Ishikawa (cell line): Measurements from ENCODE around the gene PIK3CD.

Experiments
- CEBPB ChIP-seq: IDR thresholded peaks from 2 replicates; pipeline ENCODE4 v1.6.1; 2012
- CREB1 ChIP-seq: IDR thresholded peaks from 2 replicates; pipeline ENCODE4 v1.6.1; 2012; ENCODE audit warnings: low read depth
- EGR1 ChIP-seq: IDR thresholded peaks from 2 replicates; pipeline ENCODE4 v1.6.1; 2012
- EP300 ChIP-seq: IDR thresholded peaks from 2 replicates; pipeline ENCODE4 v1.6.1; 2012; ENCODE audit warnings: borderline replicate concordance
- FOXM1 ChIP-seq: IDR thresholded peaks from 2 replicates; pipeline ENCODE4 v1.6.1; 2012; ENCODE audit warnings: low read depth, borderline replicate concordance
- NFIC ChIP-seq: IDR thresholded peaks from 2 replicates; pipeline ENCODE4 v1.6.1; 2012
- RAD21 ChIP-seq: IDR thresholded peaks from 2 replicates; pipeline ENCODE4 v1.6.1; 2012; ENCODE audit warnings: low read depth
- TAF1 ChIP-seq: IDR thresholded peaks from 2 replicates; pipeline ENCODE4 v1.6.1; 2012; ENCODE audit warnings: low read depth, mild to moderate bottlenecking
- TCF12 ChIP-seq: IDR thresholded peaks from 2 replicates; pipeline ENCODE4 v1.6.1; 2012; ENCODE audit warnings: low read depth
- TEAD4 ChIP-seq: IDR thresholded peaks from 2 replicates; pipeline ENCODE4 v1.6.1; 2012
- YY1 ChIP-seq: IDR thresholded peaks from 2 replicates; pipeline ENCODE4 v1.6.1; 2012; ENCODE audit warnings: low read depth
- ZBTB7A ChIP-seq: IDR thresholded peaks from 2 replicates; pipeline ENCODE4 v1.6.1; 2012; ENCODE audit warnings: low read depth
- TF ChIP-seq, protein P1 (sequence below): IDR thresholded peaks from 2 replicates; pipeline ENCODE4 v1.6.1; 2012
- TF ChIP-seq, protein P2 (sequence below): IDR thresholded peaks from 2 replicates; pipeline ENCODE4 v1.6.1; 2012
- TF ChIP-seq, protein P3 (sequence below): IDR thresholded peaks from 2 replicates; pipeline ENCODE4 v1.6.1; 2012; ENCODE audit warnings: low read depth, mild to moderate bottlenecking

Gene PIK3CD

DNA sequence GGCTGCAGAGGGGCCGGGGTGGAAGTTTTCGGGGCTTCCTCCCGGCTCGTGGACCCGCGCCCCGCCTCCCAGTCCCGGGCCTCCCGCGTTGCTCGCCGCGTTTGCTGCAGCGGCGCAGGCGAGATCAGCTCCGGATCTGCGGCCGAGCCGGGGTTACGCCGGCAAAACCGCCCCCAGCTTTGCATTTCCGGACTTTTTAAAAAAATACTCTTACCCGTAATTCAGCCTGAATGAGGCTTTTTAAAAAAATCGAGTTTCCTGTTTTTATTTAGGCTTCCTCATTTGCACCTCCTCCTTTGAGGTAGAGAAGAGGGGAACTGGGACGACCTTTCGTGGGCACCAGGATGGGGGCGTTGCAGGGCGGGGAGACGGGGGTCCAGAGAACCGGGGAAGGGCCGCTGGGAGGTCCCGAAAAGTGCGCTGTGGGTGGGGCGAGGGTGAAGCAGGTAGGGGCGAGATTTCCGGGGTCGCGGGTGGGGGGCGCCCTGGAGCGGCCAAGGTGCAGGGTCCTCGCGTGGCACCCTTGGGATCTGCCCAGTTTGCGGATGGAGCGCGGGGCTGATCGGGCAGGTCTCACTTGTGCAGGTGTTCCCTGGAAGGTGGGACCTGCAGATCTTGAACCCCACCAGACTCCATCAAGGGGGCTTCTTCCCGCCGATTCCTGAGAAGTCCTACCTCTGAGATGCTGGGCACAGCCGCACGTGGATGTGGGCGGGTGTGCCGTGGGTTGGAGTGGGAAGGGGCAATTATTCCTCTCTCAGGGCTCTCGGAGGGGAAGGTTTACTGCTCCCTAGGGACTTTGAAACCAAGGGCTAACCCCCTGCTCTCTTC is 1.1 kb downstream of the PIK3CD start:
- no peak for TF ChIP-seq FOXM1
- TF ChIP-seq TEAD4 = no peak
- TF ChIP-seq YY1 = no peak
- no peak for TF ChIP-seq ZBTB7A
- no peak for TF ChIP-seq EP300
- no peak for TF ChIP-seq CEBPB
- TF ChIP-seq TAF1 = no peak
- TF ChIP-seq NFIC = no peak
- TF ChIP-seq TCF12 = no peak
- no peak for TF ChIP-seq RAD21
- TF ChIP-seq, protein P1, sequence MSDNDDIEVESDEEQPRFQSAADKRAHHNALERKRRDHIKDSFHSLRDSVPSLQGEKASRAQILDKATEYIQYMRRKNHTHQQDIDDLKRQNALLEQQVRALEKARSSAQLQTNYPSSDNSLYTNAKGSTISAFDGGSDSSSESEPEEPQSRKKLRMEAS = no peak
- no peak for TF ChIP-seq EGR1
- TF ChIP-seq, protein P2, sequence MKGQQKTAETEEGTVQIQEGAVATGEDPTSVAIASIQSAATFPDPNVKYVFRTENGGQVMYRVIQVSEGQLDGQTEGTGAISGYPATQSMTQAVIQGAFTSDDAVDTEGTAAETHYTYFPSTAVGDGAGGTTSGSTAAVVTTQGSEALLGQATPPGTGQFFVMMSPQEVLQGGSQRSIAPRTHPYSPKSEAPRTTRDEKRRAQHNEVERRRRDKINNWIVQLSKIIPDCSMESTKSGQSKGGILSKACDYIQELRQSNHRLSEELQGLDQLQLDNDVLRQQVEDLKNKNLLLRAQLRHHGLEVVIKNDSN = no peak
- TF ChIP-seq CREB1 = no peak
- TF ChIP-seq, protein P3, sequence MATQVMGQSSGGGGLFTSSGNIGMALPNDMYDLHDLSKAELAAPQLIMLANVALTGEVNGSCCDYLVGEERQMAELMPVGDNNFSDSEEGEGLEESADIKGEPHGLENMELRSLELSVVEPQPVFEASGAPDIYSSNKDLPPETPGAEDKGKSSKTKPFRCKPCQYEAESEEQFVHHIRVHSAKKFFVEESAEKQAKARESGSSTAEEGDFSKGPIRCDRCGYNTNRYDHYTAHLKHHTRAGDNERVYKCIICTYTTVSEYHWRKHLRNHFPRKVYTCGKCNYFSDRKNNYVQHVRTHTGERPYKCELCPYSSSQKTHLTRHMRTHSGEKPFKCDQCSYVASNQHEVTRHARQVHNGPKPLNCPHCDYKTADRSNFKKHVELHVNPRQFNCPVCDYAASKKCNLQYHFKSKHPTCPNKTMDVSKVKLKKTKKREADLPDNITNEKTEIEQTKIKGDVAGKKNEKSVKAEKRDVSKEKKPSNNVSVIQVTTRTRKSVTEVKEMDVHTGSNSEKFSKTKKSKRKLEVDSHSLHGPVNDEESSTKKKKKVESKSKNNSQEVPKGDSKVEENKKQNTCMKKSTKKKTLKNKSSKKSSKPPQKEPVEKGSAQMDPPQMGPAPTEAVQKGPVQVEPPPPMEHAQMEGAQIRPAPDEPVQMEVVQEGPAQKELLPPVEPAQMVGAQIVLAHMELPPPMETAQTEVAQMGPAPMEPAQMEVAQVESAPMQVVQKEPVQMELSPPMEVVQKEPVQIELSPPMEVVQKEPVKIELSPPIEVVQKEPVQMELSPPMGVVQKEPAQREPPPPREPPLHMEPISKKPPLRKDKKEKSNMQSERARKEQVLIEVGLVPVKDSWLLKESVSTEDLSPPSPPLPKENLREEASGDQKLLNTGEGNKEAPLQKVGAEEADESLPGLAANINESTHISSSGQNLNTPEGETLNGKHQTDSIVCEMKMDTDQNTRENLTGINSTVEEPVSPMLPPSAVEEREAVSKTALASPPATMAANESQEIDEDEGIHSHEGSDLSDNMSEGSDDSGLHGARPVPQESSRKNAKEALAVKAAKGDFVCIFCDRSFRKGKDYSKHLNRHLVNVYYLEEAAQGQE = no peak

DNA sequence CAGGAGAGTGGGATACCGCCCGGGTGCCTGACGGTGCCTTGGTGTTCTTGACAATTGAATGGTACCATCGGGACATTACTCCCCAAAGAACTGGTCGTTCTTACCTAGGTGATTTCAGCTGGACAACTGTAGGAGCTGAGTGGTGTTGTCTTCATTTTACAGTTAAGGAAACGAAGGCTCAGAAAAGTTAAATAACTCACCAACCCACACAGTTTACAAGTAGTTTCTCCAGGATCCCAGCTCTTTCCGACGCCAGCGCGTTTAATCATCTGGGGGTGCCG is 1.6 kb downstream of the PIK3CD start:
- TF ChIP-seq, protein P2 = no peak
- TF ChIP-seq RAD21 = no peak
- TF ChIP-seq ZBTB7A = no peak
- no peak for TF ChIP-seq EGR1
- TF ChIP-seq EP300 = no peak
- no peak for TF ChIP-seq YY1
- TF ChIP-seq FOXM1 = no peak
- TF ChIP-seq TCF12 = no peak
- no peak for TF ChIP-seq NFIC
- TF ChIP-seq, protein P1 = no peak
- no peak for TF ChIP-seq CREB1
- TF ChIP-seq CEBPB = no peak
- TF ChIP-seq TAF1 = no peak
- TF ChIP-seq TEAD4 = no peak
- TF ChIP-seq, protein P3 = no peak

DNA sequence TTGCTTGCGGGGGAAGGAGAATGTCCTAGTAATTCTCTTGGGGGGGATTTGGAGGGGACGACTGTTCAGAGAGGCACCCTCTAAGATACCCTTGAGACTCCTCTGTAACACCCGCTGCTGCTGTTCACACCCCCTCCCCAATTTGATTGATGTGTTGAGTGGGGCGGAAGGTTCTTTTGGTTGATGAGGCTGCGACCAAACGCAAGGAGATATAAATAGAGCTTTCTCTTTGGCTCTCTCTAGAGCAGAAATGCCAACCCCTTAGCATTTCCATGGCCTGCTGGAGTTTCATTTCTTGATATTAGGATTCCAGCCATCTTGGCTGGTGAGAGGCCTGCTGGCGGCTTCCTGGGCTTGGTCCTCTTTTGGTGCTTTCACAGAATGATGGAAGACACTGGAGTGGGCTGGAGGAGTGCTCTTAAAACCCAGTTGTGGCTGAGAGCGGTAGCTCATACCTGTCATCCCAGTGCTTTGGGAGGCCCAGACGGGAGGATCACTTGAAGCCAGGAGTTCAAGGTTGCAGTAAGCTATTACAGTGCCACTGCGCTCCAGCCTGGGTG is 2.0 kb downstream of the PIK3CD start:
- TF ChIP-seq, protein P2 = no peak
- TF ChIP-seq RAD21 = no peak

DNA sequence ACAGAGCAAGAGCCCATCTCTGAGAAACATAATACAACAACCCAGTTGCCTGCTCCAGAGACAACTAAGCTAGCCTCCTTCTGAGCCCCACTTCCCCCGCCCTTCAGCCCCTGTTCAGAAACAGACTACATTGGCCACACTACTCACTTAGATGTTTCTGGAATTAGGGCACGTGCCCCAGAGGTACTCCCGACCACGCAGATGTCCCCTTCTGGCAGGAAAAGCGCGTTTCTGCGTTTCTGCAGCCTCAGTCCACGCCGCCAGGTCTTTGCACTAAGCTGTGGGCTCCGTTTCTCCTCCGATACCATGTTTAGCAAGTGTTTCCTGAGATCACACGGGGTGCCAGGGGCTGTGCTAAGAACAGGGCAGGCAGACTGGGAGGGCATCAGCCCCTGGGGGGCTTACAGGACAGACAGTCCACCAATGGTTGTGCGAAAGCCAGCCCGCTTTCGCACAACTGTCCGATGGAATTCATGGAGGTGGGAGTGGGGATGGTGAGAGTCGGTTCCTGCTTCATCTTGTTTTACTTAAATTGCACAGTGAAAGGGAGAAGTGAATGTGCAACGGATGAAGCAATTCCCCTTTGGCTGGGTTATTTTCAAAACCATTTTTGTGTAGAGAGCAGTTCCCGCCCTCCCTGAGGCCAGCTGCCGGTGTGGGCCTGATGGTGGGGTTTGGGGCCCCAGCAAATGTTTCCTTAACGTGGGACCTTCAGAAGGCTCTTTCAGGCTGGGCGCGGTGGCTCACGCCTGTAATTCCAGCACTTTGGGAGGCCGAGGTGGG is 2.7 kb downstream of the PIK3CD start:
- TF ChIP-seq TAF1 (no peak), CREB1 (no peak), YY1 (no peak), NFIC (no peak), EP300 (no peak), FOXM1 (no peak), CEBPB (no peak), TEAD4 (no peak), TCF12 (no peak), ZBTB7A (no peak), RAD21 (no peak), EGR1 (no peak)
- TF ChIP-seq, protein P3 = no peak
- TF ChIP-seq, protein P1 = no peak
- TF ChIP-seq, protein P2 = no peak
